ENCODE measurements around the gene ELL3. TPM values are rescaled to one million over a fixed set of nuclear protein-coding genes. Genes with fewer than 3 reads are reported as not detected.

Gene ELL3
- total and polyA plus RNA-seq, 2 donors from 2014 or later = 2.5 to 2.7 TPM

- DNase-seq = peak in 1 of 5 donors; percentile 53
- intact Hi-C loops (cut with DNase I) = no loop called here
- H3K4me1 ChIP-seq (ENCODE audit: control insufficient read depth in 2 of 3, insufficient read depth in 2 of 3, low read depth in 1 of 3, low read length in 3 of 3) = peaks cover 5 to 24% (median 22%) of the 10 kb centered on the region in 3 donors
- H3K9me3 ChIP-seq (ENCODE audit: control insufficient read depth in 2 of 3, insufficient read depth in 1 of 3, low read length in 3 of 3) = no peaks in the 10 kb centered on the region
- H3K4me3 ChIP-seq (ENCODE audit: low read length in 3 of 3) = peak overlapping the region; percentile 96 to 100 (median 97)
- no peak for TF ChIP-seq CTCF (IDR thresholded peaks at IDR 0.05; ENCODE audit: borderline replicate concordance, extremely low read depth, insufficient read depth)
- peaks cover 11 to 20% (median 20%) of the 10 kb centered on the region in 3 donors for H3K36me3 ChIP-seq (ENCODE audit: control insufficient read depth in 2 of 3, insufficient read depth in 3 of 3, low read length in 3 of 3)
- no peaks in the 10 kb centered on the region for H3K27me3 ChIP-seq (ENCODE audit: control insufficient read depth, insufficient read depth, low read length)
- no peak for FAIRE-seq
- peak overlapping the region; percentile 99 for H3K27ac ChIP-seq (ENCODE audit: low read depth in 2 of 2, low read length in 2 of 2)
- peak overlapping the region; percentile 95 to 100 (median 100) for H3K9ac ChIP-seq (ENCODE audit: low read length in 3 of 3)
Measured at GRCh38 chr15:43792761-43793476, 16.2 kb upstream of the ELL3 start.

- Histone ChIP-seq H3K27me3 (ENCODE audit: control insufficient read depth, insufficient read depth, low read length) (no peaks in the 10 kb centered on the region), H3K4me1 (ENCODE audit: control insufficient read depth in 2 of 3, insufficient read depth in 2 of 3, low read depth in 1 of 3, low read length in 3 of 3) (peaks cover 5 to 24% (median 22%) of the 10 kb centered on the region in 3 donors)
- FAIRE-seq = peak; percentile 87
Measured at GRCh38 chr15:43791993-43792760, 15.4 kb upstream of the ELL3 start, which contains the start of gene SERF2. Gene SERF2, plus strand, starts transcription at chr15:43792320. Its CDS starts 57 bp downstream, at chr15:43792377.

GRCh38 chr15:43789409-43789808 lies 12.6 kb upstream of the ELL3 start:
- DNase-seq (no peak), FAIRE-seq (no peak)
- Histone ChIP-seq H3K9me3 (ENCODE audit: control insufficient read depth in 2 of 3, insufficient read depth in 1 of 3, low read length in 3 of 3) (no peaks in the 10 kb centered on the region), H3K4me1 (ENCODE audit: control insufficient read depth in 2 of 3, insufficient read depth in 2 of 3, low read depth in 1 of 3, low read length in 3 of 3) (peaks cover 5 to 14% (median 13%) of the 10 kb centered on the region in 3 donors), H3K27me3 (ENCODE audit: control insufficient read depth, insufficient read depth, low read length) (no peaks in the 10 kb centered on the region), H3K4me3 (ENCODE audit: low read length in 3 of 3) (no peak overlapping the region), H3K9ac (ENCODE audit: low read length in 3 of 3) (no peak overlapping the region), H3K27ac (ENCODE audit: low read depth in 2 of 2, low read length in 2 of 2) (no peak overlapping the region), H3K36me3 (ENCODE audit: control insufficient read depth in 2 of 3, insufficient read depth in 3 of 3, low read length in 3 of 3) (peaks cover 4 to 8% (median 5%) of the 10 kb centered on the region in 3 donors)
- intact Hi-C loops (cut with DNase I) = no loop called here
- TF ChIP-seq CTCF (IDR thresholded peaks at IDR 0.05; ENCODE audit: borderline replicate concordance, extremely low read depth, insufficient read depth) = no peak

More at GRCh38 chr15:43791993-43792760, 15.4 kb upstream of the ELL3 start, which contains the start of gene SERF2:
- intact Hi-C loops (cut with DNase I) = no loop called here
- Histone ChIP-seq H3K9ac (ENCODE audit: low read length in 3 of 3) (peak within 1 kb of the TSS; percentile 96 to 100 (median 100)), H3K27ac (ENCODE audit: low read depth in 2 of 2, low read length in 2 of 2) (peak within 1 kb of the TSS; percentile 99), H3K36me3 (ENCODE audit: control insufficient read depth in 2 of 3, insufficient read depth in 3 of 3, low read length in 3 of 3) (peaks cover 11 to 20% (median 20%) of the 10 kb centered on the region in 3 donors), H3K4me3 (ENCODE audit: low read length in 3 of 3) (peak within 1 kb of the TSS; percentile 96 to 100 (median 97)), H3K9me3 (ENCODE audit: control insufficient read depth in 2 of 3, insufficient read depth in 1 of 3, low read length in 3 of 3) (no peaks in the 10 kb centered on the region)
- no peak for TF ChIP-seq CTCF (IDR thresholded peaks at IDR 0.05; ENCODE audit: borderline replicate concordance, extremely low read depth, insufficient read depth)
- DNase-seq = peak; percentile 100

Measured in kidney (tissue), 14 donors.